ENCODE measurements around the gene FGGY.

The FGGY gene

DNA sequence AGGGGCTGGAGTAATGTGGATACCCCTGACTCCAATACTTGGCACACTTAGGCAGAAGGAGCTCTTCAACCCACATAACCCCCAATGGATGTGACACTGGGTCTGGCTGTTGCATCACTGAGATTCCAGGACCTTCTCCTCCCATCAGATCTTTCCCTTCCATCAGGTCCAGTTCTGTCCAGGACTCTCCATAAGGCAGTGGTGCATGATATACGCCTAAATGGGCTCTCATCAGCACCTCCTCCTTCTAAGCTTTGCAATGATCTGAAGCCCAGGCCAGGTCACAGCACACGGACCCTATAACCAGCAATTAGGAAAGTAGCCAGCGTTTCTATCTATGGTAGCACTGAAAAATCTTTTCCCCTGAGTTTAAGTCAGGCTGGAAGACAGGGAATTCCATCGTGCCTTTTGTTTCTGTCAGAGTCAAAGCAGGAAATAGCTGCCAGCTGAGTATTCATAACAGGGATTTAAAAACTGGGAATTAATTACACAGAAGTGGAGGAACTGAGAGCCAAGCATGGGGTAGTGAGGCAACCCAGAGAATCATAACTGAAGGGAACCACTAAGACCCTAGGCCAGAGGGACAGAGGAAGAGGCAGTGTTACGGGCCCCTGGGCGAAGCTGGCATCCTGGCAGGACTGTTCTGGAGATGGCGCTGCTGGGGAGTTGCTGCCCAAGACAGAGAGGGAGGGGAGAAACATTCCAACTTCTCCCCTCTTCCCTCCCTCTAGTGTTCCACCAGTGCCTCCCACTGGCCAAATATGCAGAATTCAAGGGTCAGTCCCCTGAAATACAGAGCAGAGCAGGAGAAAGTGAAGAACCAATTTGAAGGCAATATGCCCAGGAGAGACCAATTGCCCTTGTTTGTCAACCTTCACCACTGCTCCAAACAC lies 480.3 kb downstream of the FGGY start:
- no peaks in the 10 kb centered on the region for H3K9me3 ChIP-seq (ENCODE audit: severe bottlenecking)
- DNase-seq (ENCODE audit: low spot score) = no peak

DNA sequence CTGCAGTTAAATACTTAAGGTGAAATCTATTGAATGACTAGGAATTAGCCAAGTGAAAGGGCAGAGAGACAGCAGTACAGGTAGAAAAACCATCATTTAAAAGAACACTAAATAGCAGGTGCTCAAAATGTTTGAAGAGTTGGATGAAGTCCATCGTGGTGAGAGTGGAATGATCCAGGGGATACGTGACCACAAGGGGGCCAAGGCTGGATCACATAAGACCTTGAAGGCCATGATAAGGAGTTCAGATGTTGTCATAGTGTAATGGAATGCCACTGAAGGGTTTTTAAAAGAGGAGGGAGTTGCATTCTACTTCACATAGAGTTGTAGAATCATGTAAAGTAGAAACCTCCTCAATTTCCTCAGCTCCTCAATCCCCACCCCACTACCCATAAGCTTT lies 483.1 kb downstream of the FGGY start:
- H3K4me1 ChIP-seq (ENCODE audit: insufficient read depth, poor library complexity, severe bottlenecking) = no peaks in the 10 kb centered on the region
- DNase-seq (ENCODE audit: low spot score) (no peak), ATAC-seq (ENCODE audit: low read depth) (no peak)
- no peaks in the 10 kb centered on the region for H3K36me3 ChIP-seq (ENCODE audit: low read depth)
- H3K27me3 ChIP-seq (ENCODE audit: insufficient read depth, poor library complexity, severe bottlenecking) = no peaks in the 10 kb centered on the region
- no peaks in the 10 kb centered on the region for H3K9me3 ChIP-seq (ENCODE audit: severe bottlenecking)
- no peak overlapping the region for H3K27ac ChIP-seq (ENCODE audit: poor library complexity, severe bottlenecking)
- no peak overlapping the region for H3K4me3 ChIP-seq (ENCODE audit: severe bottlenecking)
- TF ChIP-seq, protein P1, sequence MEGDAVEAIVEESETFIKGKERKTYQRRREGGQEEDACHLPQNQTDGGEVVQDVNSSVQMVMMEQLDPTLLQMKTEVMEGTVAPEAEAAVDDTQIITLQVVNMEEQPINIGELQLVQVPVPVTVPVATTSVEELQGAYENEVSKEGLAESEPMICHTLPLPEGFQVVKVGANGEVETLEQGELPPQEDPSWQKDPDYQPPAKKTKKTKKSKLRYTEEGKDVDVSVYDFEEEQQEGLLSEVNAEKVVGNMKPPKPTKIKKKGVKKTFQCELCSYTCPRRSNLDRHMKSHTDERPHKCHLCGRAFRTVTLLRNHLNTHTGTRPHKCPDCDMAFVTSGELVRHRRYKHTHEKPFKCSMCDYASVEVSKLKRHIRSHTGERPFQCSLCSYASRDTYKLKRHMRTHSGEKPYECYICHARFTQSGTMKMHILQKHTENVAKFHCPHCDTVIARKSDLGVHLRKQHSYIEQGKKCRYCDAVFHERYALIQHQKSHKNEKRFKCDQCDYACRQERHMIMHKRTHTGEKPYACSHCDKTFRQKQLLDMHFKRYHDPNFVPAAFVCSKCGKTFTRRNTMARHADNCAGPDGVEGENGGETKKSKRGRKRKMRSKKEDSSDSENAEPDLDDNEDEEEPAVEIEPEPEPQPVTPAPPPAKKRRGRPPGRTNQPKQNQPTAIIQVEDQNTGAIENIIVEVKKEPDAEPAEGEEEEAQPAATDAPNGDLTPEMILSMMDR (IDR thresholded peaks at IDR 0.05; ENCODE audit: poor library complexity, severe bottlenecking) = peak; percentile 18

More for the DNA sequence above, 480.3 kb downstream of the FGGY start:
- ATAC-seq (ENCODE audit: low read depth) = no peak
- Histone ChIP-seq H3K36me3 (ENCODE audit: low read depth) (no peaks in the 10 kb centered on the region), H3K27ac (ENCODE audit: poor library complexity, severe bottlenecking) (no peak overlapping the region), H3K27me3 (ENCODE audit: insufficient read depth, poor library complexity, severe bottlenecking) (no peaks in the 10 kb centered on the region), H3K4me3 (ENCODE audit: severe bottlenecking) (no peak overlapping the region), H3K4me1 (ENCODE audit: insufficient read depth, poor library complexity, severe bottlenecking) (no peaks in the 10 kb centered on the region)
- TF ChIP-seq, protein P1 (IDR thresholded peaks at IDR 0.05; ENCODE audit: poor library complexity, severe bottlenecking) = no peak

DNA sequence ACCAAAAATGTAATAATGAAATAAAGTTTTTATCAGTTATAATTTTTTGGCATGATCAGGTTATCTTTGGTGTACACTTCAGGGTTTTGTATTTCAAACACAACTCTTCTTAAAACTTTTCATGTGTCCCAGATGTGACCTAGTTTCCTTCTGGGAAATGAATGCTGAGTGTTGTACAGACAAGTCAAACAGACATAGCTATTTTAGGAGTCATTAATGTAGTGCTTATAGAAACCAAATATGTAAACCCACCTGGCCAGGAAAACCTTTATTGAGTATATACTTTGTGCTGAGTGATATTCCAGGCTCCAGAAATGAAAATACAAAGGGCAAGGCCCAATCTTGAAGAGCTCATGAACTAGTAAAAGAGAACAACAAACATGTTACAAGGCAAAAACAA lies 491.9 kb downstream of the FGGY start:
- Histone ChIP-seq H3K9me3 (ENCODE audit: severe bottlenecking) (peaks cover 4% of the 10 kb centered on the region), H3K4me3 (ENCODE audit: severe bottlenecking) (no peak overlapping the region), H3K36me3 (ENCODE audit: low read depth) (no peaks in the 10 kb centered on the region), H3K27me3 (ENCODE audit: insufficient read depth, poor library complexity, severe bottlenecking) (no peaks in the 10 kb centered on the region), H3K4me1 (ENCODE audit: insufficient read depth, poor library complexity, severe bottlenecking) (no peaks in the 10 kb centered on the region), H3K27ac (ENCODE audit: poor library complexity, severe bottlenecking) (no peak overlapping the region)
- TF ChIP-seq, protein P1 (IDR thresholded peaks at IDR 0.05; ENCODE audit: poor library complexity, severe bottlenecking) = no peak
- ATAC-seq (ENCODE audit: low read depth) (no peak), DNase-seq (ENCODE audit: low spot score) (no peak)

DNA sequence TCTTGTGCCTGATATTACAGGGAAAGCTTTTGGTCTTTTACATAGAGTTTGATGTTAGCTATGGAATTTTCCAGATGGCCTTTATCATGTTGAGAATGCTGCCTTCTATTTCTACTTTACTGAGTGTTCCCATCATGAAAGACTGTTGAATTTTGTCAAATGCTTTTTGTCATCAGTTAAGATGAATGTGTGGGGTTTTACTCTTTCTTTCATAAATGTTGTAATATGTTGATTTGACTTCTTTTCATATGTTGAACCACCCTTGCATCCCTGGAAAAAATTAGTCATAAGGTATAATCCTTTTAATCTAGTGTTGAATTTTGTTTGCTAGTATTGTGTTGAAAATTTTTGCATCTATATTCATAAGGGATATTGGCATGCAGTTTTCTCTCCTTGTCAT lies 501.7 kb downstream of the FGGY start:
- no peak for ATAC-seq (ENCODE audit: low read depth)

More for the DNA sequence above, 501.7 kb downstream of the FGGY start:
- Histone ChIP-seq H3K27ac (ENCODE audit: poor library complexity, severe bottlenecking) (no peak overlapping the region), H3K36me3 (ENCODE audit: low read depth) (no peaks in the 10 kb centered on the region), H3K4me1 (ENCODE audit: insufficient read depth, poor library complexity, severe bottlenecking) (no peaks in the 10 kb centered on the region), H3K4me3 (ENCODE audit: severe bottlenecking) (no peak overlapping the region), H3K27me3 (ENCODE audit: insufficient read depth, poor library complexity, severe bottlenecking) (no peaks in the 10 kb centered on the region), H3K9me3 (ENCODE audit: severe bottlenecking) (no peaks in the 10 kb centered on the region)
- TF ChIP-seq, protein P1 (IDR thresholded peaks at IDR 0.05; ENCODE audit: poor library complexity, severe bottlenecking) = no peak
- DNase-seq (ENCODE audit: low spot score) = no peak
